HL-60 (cell line): Measurements from ENCODE around the gene MOB2.
A peak's percentile ranks its signal among the peaks of the same experiment; 100 is the strongest.

Experiments used
- DNase-seq, 2 experiments: peaks; one replicate each; pipeline ENCODE4 v3.0.0-alpha.2; 2010 to 2020; ENCODE audit warnings: low read depth in 1 of 2, low spot score in 1 of 2
- H3K27ac ChIP-seq: fragments of 250-450 bp; sonication (Bioruptor Pico); replicated peaks from 2 replicates; pipeline ENCODE4 v1.5.1; 2020; ENCODE audit warnings: mild to moderate bottlenecking, moderate library complexity
- H3K27me3 ChIP-seq: fragments of 250-450 bp; sonication (Bioruptor Pico); 2 replicates; pipeline ENCODE4 v1.5.1; 2021; ENCODE audit warnings: mild to moderate bottlenecking, moderate library complexity; ENCODE audit not compliant: insufficient read depth, poor library complexity, severe bottlenecking
- H3K4me3 ChIP-seq: replicated peaks from 2 replicates; pipeline ENCODE4 v1.5.1; 2011; ENCODE audit warnings: mild to moderate bottlenecking, control low read depth, low read length; ENCODE audit not compliant: insufficient read depth
- CTCF ChIP-seq: IDR thresholded peaks from one replicate; pipeline ENCODE4 v1.5.1; 2011; ENCODE audit warnings: low read length, control low read depth, inconsistent platforms; ENCODE audit not compliant: insufficient read depth
- GABPA ChIP-seq: IDR thresholded peaks from 2 replicates; pipeline ENCODE4 v1.6.1; 2012; ENCODE audit warnings: low read depth
- POLR2AphosphoS5 ChIP-seq: IDR thresholded peaks from 2 replicates; pipeline ENCODE4 v1.6.1; 2012; ENCODE audit warnings: low read depth
- REST ChIP-seq: IDR thresholded peaks from 2 replicates; pipeline ENCODE4 v1.6.1; 2012; ENCODE audit warnings: low read depth; ENCODE audit not compliant: insufficient replicate concordance
- SPI1 ChIP-seq: IDR thresholded peaks from 2 replicates; pipeline ENCODE4 v1.6.1; 2012; ENCODE audit warnings: low read depth, mild to moderate bottlenecking, borderline replicate concordance

The MOB2 gene

GRCh38 chr11:1450949-1451710 is 35.4 kb downstream of the MOB2 start:
- no peak overlapping the region for H3K27ac ChIP-seq
- TF ChIP-seq CTCF (no peak), POLR2AphosphoS5 (no peak), GABPA (no peak), REST (peak; percentile 93)
- DNase-seq: no peak
- H3K27me3 ChIP-seq: no peaks in the 10 kb centered on the region
- H3K4me3 ChIP-seq: no peak overlapping the region

GRCh38 chr11:1450344-1450875 is 36.2 kb downstream of the MOB2 start:
- no peak for DNase-seq

More at GRCh38 chr11:1450344-1450875, 36.2 kb downstream of the MOB2 start:
- no peak overlapping the region for H3K27ac ChIP-seq
- no peak for TF ChIP-seq POLR2AphosphoS5
- TF ChIP-seq GABPA: no peak
- TF ChIP-seq SPI1: no peak
- no peak for TF ChIP-seq REST
- TF ChIP-seq CTCF: no peak
- no peak overlapping the region for H3K4me3 ChIP-seq
- H3K27me3 ChIP-seq: no peaks in the 10 kb centered on the region
